Osteocyte (in vitro differentiated cells): Measurements from ENCODE around the gene TCHP. TPM values are rescaled to one million over a fixed set of nuclear protein-coding genes. Genes with fewer than 3 reads are reported as not detected.

Experiments used
- DNase-seq: peaks from one replicate; pipeline ENCODE4 v3.0.0; 2021; ENCODE audit warnings: mixed read lengths; ENCODE audit not compliant: unreplicated experiment; ENCODE audit errors: extremely low spot score
- H3K27ac Mint-ChIP-seq: one replicate; pipeline ENCODE4 v1.8.0; 2021; ENCODE audit warnings: mild to moderate bottlenecking, mixed read lengths; ENCODE audit not compliant: unreplicated experiment
- H3K27me3 Mint-ChIP-seq: one replicate; pipeline ENCODE4 v1.8.0; 2021; ENCODE audit warnings: mixed read lengths; ENCODE audit not compliant: unreplicated experiment
- H3K36me3 Mint-ChIP-seq: one replicate; pipeline ENCODE4 v1.8.0; 2021; ENCODE audit warnings: mixed read lengths; ENCODE audit not compliant: unreplicated experiment
- H3K4me1 Mint-ChIP-seq: one replicate; pipeline ENCODE4 v1.8.0; 2021; ENCODE audit warnings: mixed read lengths; ENCODE audit not compliant: unreplicated experiment
- H3K4me3 Mint-ChIP-seq: one replicate; pipeline ENCODE4 v1.8.0; 2021; ENCODE audit warnings: mild to moderate bottlenecking, moderate library complexity, mixed read lengths; ENCODE audit not compliant: unreplicated experiment
- H3K9me3 Mint-ChIP-seq: one replicate; pipeline ENCODE4 v1.8.0; 2021; ENCODE audit warnings: mixed read lengths; ENCODE audit not compliant: unreplicated experiment
- CTCF ChIP-seq: fragments of 200-600 bp; sonication (generic); IDR thresholded peaks from 2 replicates; pipeline ENCODE4 v1.5.0; 2021; ENCODE audit warnings: antibody characterized with exemption, mild to moderate bottlenecking, moderate library complexity
- total RNA-seq: library from RNA; stranded (reverse); gene quantifications from 2 replicates; pipeline ENCODE4 v1.2.1, GENCODE V29; 2021

The TCHP gene
- total RNA-seq, 1 donor from 2014 or later = 14.4 TPM

- no peak overlapping the region for H3K27ac Mint-ChIP-seq
Observed at GRCh38 chr12:109876406-109876805, 23.7 kb upstream of the TCHP start.

DNA sequence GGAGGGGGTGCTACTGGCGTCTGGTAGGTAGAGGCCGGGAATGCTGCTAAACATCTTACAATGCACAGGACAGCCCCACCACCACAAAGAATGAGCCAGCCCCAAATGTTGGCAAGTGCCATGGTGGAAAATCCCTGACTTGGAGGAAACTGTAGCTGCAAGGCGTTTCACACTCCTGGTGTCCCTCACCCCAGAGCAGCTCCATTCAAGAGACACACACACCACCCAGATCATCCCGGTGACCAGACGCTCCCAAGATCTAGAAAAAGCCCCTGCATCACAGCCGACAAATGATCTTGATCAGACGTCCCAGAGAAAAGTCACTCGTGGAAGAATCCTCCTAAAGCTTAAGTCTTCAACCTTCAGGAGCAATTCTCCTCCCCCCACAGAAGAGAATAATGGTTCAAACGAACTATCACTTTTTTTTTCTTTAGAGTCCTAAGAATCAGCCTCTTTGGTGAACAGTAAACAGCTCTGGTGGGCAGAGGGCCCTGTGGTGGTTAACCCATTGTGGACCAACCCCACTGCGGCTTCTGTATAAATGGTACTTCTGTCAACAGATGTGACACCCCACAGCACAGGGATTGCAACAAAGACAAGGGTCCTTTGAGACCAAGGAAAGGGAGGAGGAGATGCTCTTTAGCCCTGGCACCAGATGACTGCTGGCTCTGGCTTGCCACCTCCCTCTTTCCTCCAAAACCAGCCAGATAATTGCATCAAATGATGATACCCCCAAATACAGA lies 22.4 kb upstream of the TCHP start:
- H3K4me3 Mint-ChIP-seq = peak overlapping the region; percentile 40

More at GRCh38 chr12:109876406-109876805, 23.7 kb upstream of the TCHP start:
- Mint-ChIP-seq H3K36me3 (peaks cover 1% of the 10 kb centered on the region), H3K4me3 (no peak overlapping the region), H3K4me1 (peaks cover 35% of the 10 kb centered on the region), H3K9me3 (no peaks in the 10 kb centered on the region), H3K27me3 (no peaks in the 10 kb centered on the region)
- DNase-seq = no peak
- TF ChIP-seq CTCF = no peak

DNA sequence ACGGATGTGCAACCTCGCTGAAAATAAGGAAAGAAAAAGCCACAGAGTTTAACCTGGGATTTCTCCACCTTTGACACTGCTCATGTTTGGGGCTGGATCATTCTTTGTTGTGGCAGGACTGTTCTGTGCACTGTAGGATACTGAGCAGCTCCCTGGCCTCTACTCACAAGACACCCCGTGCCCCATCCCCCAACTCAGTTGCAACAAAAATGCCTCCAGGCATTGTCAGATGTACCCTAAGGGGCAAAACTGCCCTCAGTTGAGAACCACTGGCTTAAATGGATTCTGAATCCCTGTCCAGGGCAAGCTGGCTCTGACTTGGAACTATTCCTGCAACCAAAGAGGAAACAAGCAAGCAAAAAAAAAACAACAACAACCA lies 21.8 kb upstream of the TCHP start:
- DNase-seq = no peak
- H3K9me3 Mint-ChIP-seq = no peaks in the 10 kb centered on the region
- no peak overlapping the region for H3K27ac Mint-ChIP-seq
- no peak overlapping the region for H3K4me3 Mint-ChIP-seq
- no peak for TF ChIP-seq CTCF
- H3K4me1 Mint-ChIP-seq = peaks cover 35% of the 10 kb centered on the region
- H3K36me3 Mint-ChIP-seq = peaks cover 1% of the 10 kb centered on the region
- H3K27me3 Mint-ChIP-seq = no peaks in the 10 kb centered on the region

More for the DNA sequence above, 22.4 kb upstream of the TCHP start:
- H3K36me3 Mint-ChIP-seq = peaks cover 1% of the 10 kb centered on the region
- no peak for DNase-seq
- TF ChIP-seq CTCF = no peak
- H3K27ac Mint-ChIP-seq = no peak overlapping the region
- peaks cover 35% of the 10 kb centered on the region for H3K4me1 Mint-ChIP-seq
- H3K27me3 Mint-ChIP-seq = no peaks in the 10 kb centered on the region
- H3K9me3 Mint-ChIP-seq = no peaks in the 10 kb centered on the region

GRCh38 chr12:109878749-109879148 lies 21.3 kb upstream of the TCHP start:
- Mint-ChIP-seq H3K36me3 (peaks cover 1% of the 10 kb centered on the region), H3K27me3 (no peaks in the 10 kb centered on the region), H3K4me1 (peaks cover 35% of the 10 kb centered on the region), H3K27ac (no peak overlapping the region), H3K9me3 (no peaks in the 10 kb centered on the region), H3K4me3 (peak overlapping the region; percentile 96)
- DNase-seq = no peak
- TF ChIP-seq CTCF = no peak

- Mint-ChIP-seq H3K27ac (peak overlapping the region; percentile 89), H3K4me1 (peaks cover 35% of the 10 kb centered on the region), H3K9me3 (no peaks in the 10 kb centered on the region), H3K4me3 (peak overlapping the region; percentile 96), H3K27me3 (no peaks in the 10 kb centered on the region), H3K36me3 (peaks cover 1% of the 10 kb centered on the region)
- no peak for TF ChIP-seq CTCF
- DNase-seq = no peak
Observed at GRCh38 chr12:109879351-109880042, 20.6 kb upstream of the TCHP start.
